ENCODE measurements around the gene PLEKHA7.

- TF ChIP-seq, protein P1, sequence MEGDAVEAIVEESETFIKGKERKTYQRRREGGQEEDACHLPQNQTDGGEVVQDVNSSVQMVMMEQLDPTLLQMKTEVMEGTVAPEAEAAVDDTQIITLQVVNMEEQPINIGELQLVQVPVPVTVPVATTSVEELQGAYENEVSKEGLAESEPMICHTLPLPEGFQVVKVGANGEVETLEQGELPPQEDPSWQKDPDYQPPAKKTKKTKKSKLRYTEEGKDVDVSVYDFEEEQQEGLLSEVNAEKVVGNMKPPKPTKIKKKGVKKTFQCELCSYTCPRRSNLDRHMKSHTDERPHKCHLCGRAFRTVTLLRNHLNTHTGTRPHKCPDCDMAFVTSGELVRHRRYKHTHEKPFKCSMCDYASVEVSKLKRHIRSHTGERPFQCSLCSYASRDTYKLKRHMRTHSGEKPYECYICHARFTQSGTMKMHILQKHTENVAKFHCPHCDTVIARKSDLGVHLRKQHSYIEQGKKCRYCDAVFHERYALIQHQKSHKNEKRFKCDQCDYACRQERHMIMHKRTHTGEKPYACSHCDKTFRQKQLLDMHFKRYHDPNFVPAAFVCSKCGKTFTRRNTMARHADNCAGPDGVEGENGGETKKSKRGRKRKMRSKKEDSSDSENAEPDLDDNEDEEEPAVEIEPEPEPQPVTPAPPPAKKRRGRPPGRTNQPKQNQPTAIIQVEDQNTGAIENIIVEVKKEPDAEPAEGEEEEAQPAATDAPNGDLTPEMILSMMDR (conservative IDR thresholded peaks at IDR 0.05; ENCODE audit: low read depth, low read length), result no peak
- no peak for TF ChIP-seq EZH2 (IDR thresholded peaks at IDR 0.05; ENCODE audit: borderline replicate concordance, low read depth, low read length, poor library complexity, severe bottlenecking)
These were observed 34.3 kb downstream of the PLEKHA7 start for GRCh38 chr11:16979703-16980622.
